ENCODE data around the gene PLPP3. TPM values are rescaled to one million over a fixed set of nuclear protein-coding genes. Genes with fewer than 3 reads are reported as not detected.

The PLPP3 gene
- total RNA-seq, 1 experiment from 2014 or later: 0.39 TPM

DNA sequence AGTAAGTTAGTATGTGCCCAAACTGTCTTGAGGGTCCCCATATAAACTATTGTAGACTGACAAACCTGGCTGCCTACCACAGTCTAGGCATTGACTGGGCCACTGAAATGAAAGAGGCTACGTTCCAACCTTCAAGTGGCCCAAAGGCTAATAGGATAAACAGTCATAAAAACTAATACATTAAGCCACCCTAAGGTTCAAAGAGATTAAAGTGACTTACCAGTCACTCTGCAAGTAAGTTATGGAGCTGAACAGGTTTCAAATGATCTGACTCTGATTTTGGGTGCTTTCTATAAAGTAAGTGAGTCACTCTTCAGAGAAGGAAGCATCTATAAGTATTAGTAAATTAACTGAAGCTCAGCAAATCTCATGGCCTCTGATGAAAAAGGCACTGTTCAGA is 38.0 kb downstream of the PLPP3 start:
- ChIA-PET CTCF (no interaction called here), POLR2A (ENCODE audit: low non-redundant PET) (no interaction called here)
- H3K27ac ChIP-seq (ENCODE audit: low read depth, low read length, poor library complexity, severe bottlenecking): no peak overlapping the region
- H3K9me3 ChIP-seq (ENCODE audit: low read depth, low read length, poor library complexity, severe bottlenecking): no peaks in the 10 kb centered on the region
- no peaks in the 10 kb centered on the region for H3K4me1 ChIP-seq (ENCODE audit: insufficient read depth, low read length, poor library complexity, severe bottlenecking)
- DNase-seq (ENCODE audit: low spot score): no peak
- H3K36me3 ChIP-seq (ENCODE audit: insufficient read depth, low read length, poor library complexity, severe bottlenecking): no peaks in the 10 kb centered on the region
- no TSS peak for BruUV-seq (replicated peaks)
- TF ChIP-seq EZH2 (IDR thresholded peaks at IDR 0.05; ENCODE audit: borderline replicate concordance, low read depth, low read length, poor library complexity, severe bottlenecking): no peak
- TF ChIP-seq, protein P1, sequence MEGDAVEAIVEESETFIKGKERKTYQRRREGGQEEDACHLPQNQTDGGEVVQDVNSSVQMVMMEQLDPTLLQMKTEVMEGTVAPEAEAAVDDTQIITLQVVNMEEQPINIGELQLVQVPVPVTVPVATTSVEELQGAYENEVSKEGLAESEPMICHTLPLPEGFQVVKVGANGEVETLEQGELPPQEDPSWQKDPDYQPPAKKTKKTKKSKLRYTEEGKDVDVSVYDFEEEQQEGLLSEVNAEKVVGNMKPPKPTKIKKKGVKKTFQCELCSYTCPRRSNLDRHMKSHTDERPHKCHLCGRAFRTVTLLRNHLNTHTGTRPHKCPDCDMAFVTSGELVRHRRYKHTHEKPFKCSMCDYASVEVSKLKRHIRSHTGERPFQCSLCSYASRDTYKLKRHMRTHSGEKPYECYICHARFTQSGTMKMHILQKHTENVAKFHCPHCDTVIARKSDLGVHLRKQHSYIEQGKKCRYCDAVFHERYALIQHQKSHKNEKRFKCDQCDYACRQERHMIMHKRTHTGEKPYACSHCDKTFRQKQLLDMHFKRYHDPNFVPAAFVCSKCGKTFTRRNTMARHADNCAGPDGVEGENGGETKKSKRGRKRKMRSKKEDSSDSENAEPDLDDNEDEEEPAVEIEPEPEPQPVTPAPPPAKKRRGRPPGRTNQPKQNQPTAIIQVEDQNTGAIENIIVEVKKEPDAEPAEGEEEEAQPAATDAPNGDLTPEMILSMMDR (conservative IDR thresholded peaks at IDR 0.05; ENCODE audit: low read depth, low read length): no peak
- peaks cover 6% of the 10 kb centered on the region for H3K27me3 ChIP-seq (replicated peaks; ENCODE audit: insufficient read depth, low read depth, low read length, poor library complexity)
- no peak overlapping the region for H3K4me3 ChIP-seq (ENCODE audit: low read depth, low read length, poor library complexity, severe bottlenecking)
- intact Hi-C loops (cut with micrococcal nuclease; ENCODE audit: unreplicated experiment): no loop called here

- no peak for DNase-seq (ENCODE audit: low spot score)
- TF ChIP-seq, protein P1 (conservative IDR thresholded peaks at IDR 0.05; ENCODE audit: low read depth, low read length): no peak
- no peak for TF ChIP-seq EZH2 (IDR thresholded peaks at IDR 0.05; ENCODE audit: borderline replicate concordance, low read depth, low read length, poor library complexity, severe bottlenecking)
- intact Hi-C loops (cut with micrococcal nuclease; ENCODE audit: unreplicated experiment): no loop called here
- no peak overlapping the region for H3K27ac ChIP-seq (ENCODE audit: low read depth, low read length, poor library complexity, severe bottlenecking)
- ChIA-PET CTCF (no interaction called here), POLR2A (ENCODE audit: low non-redundant PET) (no interaction called here)
- H3K27me3 ChIP-seq (replicated peaks; ENCODE audit: insufficient read depth, low read depth, low read length, poor library complexity): peaks cover 6% of the 10 kb centered on the region
- H3K4me3 ChIP-seq (ENCODE audit: low read depth, low read length, poor library complexity, severe bottlenecking): no peak overlapping the region
- no TSS peak for BruUV-seq (replicated peaks)
- H3K4me1 ChIP-seq (ENCODE audit: insufficient read depth, low read length, poor library complexity, severe bottlenecking): no peaks in the 10 kb centered on the region
- no peaks in the 10 kb centered on the region for H3K9me3 ChIP-seq (ENCODE audit: low read depth, low read length, poor library complexity, severe bottlenecking)
- H3K36me3 ChIP-seq (ENCODE audit: insufficient read depth, low read length, poor library complexity, severe bottlenecking): no peaks in the 10 kb centered on the region
Measured at GRCh38 chr1:56540467-56540866, 38.9 kb downstream of the PLPP3 start.

- DNase-seq (ENCODE audit: low spot score): no peak
- intact Hi-C loops (cut with micrococcal nuclease; ENCODE audit: unreplicated experiment): no loop called here
- Histone ChIP-seq H3K4me3 (ENCODE audit: low read depth, low read length, poor library complexity, severe bottlenecking) (no peak overlapping the region), H3K36me3 (ENCODE audit: insufficient read depth, low read length, poor library complexity, severe bottlenecking) (no peaks in the 10 kb centered on the region), H3K27me3 (replicated peaks; ENCODE audit: insufficient read depth, low read depth, low read length, poor library complexity) (peaks cover 6% of the 10 kb centered on the region), H3K9me3 (ENCODE audit: low read depth, low read length, poor library complexity, severe bottlenecking) (no peaks in the 10 kb centered on the region), H3K4me1 (ENCODE audit: insufficient read depth, low read length, poor library complexity, severe bottlenecking) (no peaks in the 10 kb centered on the region), H3K27ac (ENCODE audit: low read depth, low read length, poor library complexity, severe bottlenecking) (no peak overlapping the region)
- ChIA-PET CTCF (no interaction called here), POLR2A (ENCODE audit: low non-redundant PET) (no interaction called here)
- no TSS peak for BruUV-seq (replicated peaks)
- TF ChIP-seq EZH2 (IDR thresholded peaks at IDR 0.05; ENCODE audit: borderline replicate concordance, low read depth, low read length, poor library complexity, severe bottlenecking): no peak
- TF ChIP-seq, protein P1 (conservative IDR thresholded peaks at IDR 0.05; ENCODE audit: low read depth, low read length): no peak
Measured at GRCh38 chr1:56539520-56539931, 39.8 kb downstream of the PLPP3 start.

Measured in A673 (cell line).